Ovary (tissue), 9 donors: Measurements from ENCODE around the gene SOCS7. TPM values are rescaled to one million over a fixed set of nuclear protein-coding genes. Genes with fewer than 3 reads are reported as not detected.

Source experiments
- DNase-seq, 5 donors: peaks; one replicate each; pipeline ENCODE4 v3.0.0-alpha.2; 2019 to 2020
- H3K27ac ChIP-seq, 2 donors: fragments of 200-600 bp; one replicate each; pipeline versions ENCODE4 v1.5.1 to v1.8.0; 2019 to 2022
- H3K27me3 ChIP-seq: fragments of 200-600 bp; one replicate; pipeline ENCODE4 v1.8.0; 2022
- H3K36me3 ChIP-seq: fragments of 200-600 bp; sonication (generic); one replicate; pipeline ENCODE4 v1.5.1; 2019
- H3K4me1 ChIP-seq: one replicate; pipeline ENCODE4 v1.8.1; 2013; ENCODE audit warnings: mild to moderate bottlenecking, moderate library complexity; ENCODE audit not compliant: insufficient read depth
- H3K4me3 ChIP-seq: fragments of 200-600 bp; sonication (generic); one replicate; pipeline ENCODE4 v1.5.1; 2017
- H3K9me3 ChIP-seq, 2 donors: fragments of 200-600 bp in 1 of 2; sonication (generic) in 1 of 2; one replicate each; pipeline versions ENCODE4 v1.5.1 to v1.8.1; 2013 to 2019; ENCODE audit warnings: mild to moderate bottlenecking in 1 of 2, moderate library complexity in 1 of 2
- CTCF ChIP-seq, 3 donors: fragments of 450-650 bp in 2 of 3; fragments of 200-600 bp in 1 of 3; IDR thresholded peaks; one replicate each; pipeline versions ENCODE4 v1.5.1 to v1.8.0; 2016 to 2022; ENCODE audit warnings: antibody characterized with exemption in 3 of 3, mild to moderate bottlenecking in 1 of 3
- EP300 ChIP-seq: sonication (generic); formaldehyde crosslinking; IDR thresholded peaks from one replicate; pipeline ENCODE4 v1.6.1; 2017; ENCODE audit warnings: antibody characterized with exemption
- POLR2A ChIP-seq: fragments of 450-650 bp; IDR thresholded peaks from one replicate; pipeline ENCODE4 v1.6.1; 2017; ENCODE audit warnings: antibody characterized with exemption, mild to moderate bottlenecking, moderate library complexity
- WGBS, 3 donors: extraction: QIAGEN DNeasy Blood & Tissue Kit in 1 of 3; methylation state at CpG; one replicate each; pipeline versions ENCODE4 v1.1.5 to v1.1.7; 2013 to 2017; 5-methylcytosine and 5-hydroxymethylcytosine counted together
- intact Hi-C, 4 donors: fragments of 100-400 bp; cut with DNase I; formaldehyde crosslinking; loops; one replicate each; pipeline versions ENCODE4 v1.11.0 to v1.15.1; 2022 to 2023
- polyA plus RNA-seq, 2 donors: library from polyadenylated mRNA; stranded (reverse); fragments of 200-250 nt in 1 of 2; fragments of 350-450 nt in 1 of 2; fragmentation: Illumina TruSeq in 1 of 2; extraction: RNeasy Lipid Tissue Mini Kit (QIAGEN cat#74804) in 1 of 2; gene quantifications; one replicate each; pipeline ENCODE4 v1.2.3, GENCODE V29; 2013 to 2014
- total RNA-seq, 7 donors: library from RNA; depleted of rRNA in 2 of 7; stranded (reverse); fragments of >200 nt in 2 of 7; fragmentation: NEBNext Ultra II Directional in 3 of 7; extraction: Animal tissue kit (Norgen Biotek cat#: 25700) in 3 of 7; gene quantifications; one replicate each; pipeline versions ENCODE4 v1.1.0 to v1.2.4, GENCODE V29; 2016 to 2023
- donor health status: DM: no; HTN: no; CAD: no; lungs with moderate emphysema.
- donor health status: DM: no; HTN: no; CAD: no.
- donor health status: Bipolar disorder and iron deficiency.
- donor health status: DM: yes; HTN: yes; CAD: no.
- donor health status: DM: no; HTN: no; CAD: no.
- donor health status: DM: yes; HTN: yes; CAD: no.

The SOCS7 gene
- total and polyA plus RNA-seq, 9 donors: 8.9 to 23.8 (median 19.6) TPM

GRCh38 chr17:38325221-38325851, 26.3 kb upstream of the SOCS7 start:
- WGBS, 3 donors: 34 to 36% (median 36%) methylated on average over 5 of the region's 5 CpGs
- intact Hi-C loops: no loop called here
- Histone ChIP-seq H3K4me1 (no peaks in the 10 kb centered on the region), H3K9me3 (no peaks in the 10 kb centered on the region), H3K36me3 (no peaks in the 10 kb centered on the region), H3K27ac (no peak overlapping the region), H3K27me3 (no peaks in the 10 kb centered on the region), H3K4me3 (no peak overlapping the region)
- no peak for TF ChIP-seq POLR2A
- no peak for TF ChIP-seq CTCF (IDR thresholded peaks at IDR 0.05)
- no peak for TF ChIP-seq EP300
- DNase-seq: no peak

- Histone ChIP-seq H3K27ac (no peak overlapping the region), H3K4me1 (no peaks in the 10 kb centered on the region), H3K27me3 (no peaks in the 10 kb centered on the region), H3K9me3 (no peaks in the 10 kb centered on the region), H3K4me3 (no peak overlapping the region), H3K36me3 (no peaks in the 10 kb centered on the region)
- intact Hi-C loops: no loop called here
- DNase-seq: no peak
- TF ChIP-seq EP300: no peak
- TF ChIP-seq CTCF (IDR thresholded peaks at IDR 0.05): no peak
- no peak for TF ChIP-seq POLR2A
- 55 to 66% (median 65%) methylated on average over 8 of the region's 8 CpGs for WGBS, 3 donors
Measured at GRCh38 chr17:38326996-38327792, 24.4 kb upstream of the SOCS7 start.

- 21 to 40% (median 33%) methylated on average over 1 of the region's 1 CpG for WGBS, 3 donors
- no peaks in the 10 kb centered on the region for H3K36me3 ChIP-seq
- no peak overlapping the region for H3K4me3 ChIP-seq
- intact Hi-C loops: no loop called here
- TF ChIP-seq POLR2A: no peak
- no peak for TF ChIP-seq CTCF (IDR thresholded peaks at IDR 0.05)
- TF ChIP-seq EP300: no peak
- no peak for DNase-seq
- H3K27ac ChIP-seq: no peak overlapping the region
- H3K9me3 ChIP-seq: no peaks in the 10 kb centered on the region
- no peaks in the 10 kb centered on the region for H3K4me1 ChIP-seq
- no peaks in the 10 kb centered on the region for H3K27me3 ChIP-seq
Measured at GRCh38 chr17:38327936-38328335, 23.7 kb upstream of the SOCS7 start.

GRCh38 chr17:38328620-38329019, 23.0 kb upstream of the SOCS7 start:
- H3K27ac ChIP-seq: no peak overlapping the region
- TF ChIP-seq POLR2A: no peak
- no peak for TF ChIP-seq CTCF (IDR thresholded peaks at IDR 0.05)
- no peak for TF ChIP-seq EP300
- no peaks in the 10 kb centered on the region for H3K36me3 ChIP-seq
- no peaks in the 10 kb centered on the region for H3K4me1 ChIP-seq
- H3K4me3 ChIP-seq: no peak overlapping the region
- no peaks in the 10 kb centered on the region for H3K27me3 ChIP-seq
- no peak for DNase-seq
- WGBS, 3 donors: 71 to 78% (median 72%) methylated on average over 7 of the region's 7 CpGs
- no peaks in the 10 kb centered on the region for H3K9me3 ChIP-seq
- intact Hi-C loops: no loop called here
